GM21423 (cell line): Measurements from ENCODE around the gene FILIP1L.

Experiments used
- ATAC-seq: cut with Tn5 transposase; IDR thresholded peaks from one replicate; pipeline ENCODE4 v1.9.1; 2021; ENCODE audit warnings: mild to moderate bottlenecking, moderate library complexity; ENCODE audit not compliant: unreplicated experiment

Gene FILIP1L

DNA sequence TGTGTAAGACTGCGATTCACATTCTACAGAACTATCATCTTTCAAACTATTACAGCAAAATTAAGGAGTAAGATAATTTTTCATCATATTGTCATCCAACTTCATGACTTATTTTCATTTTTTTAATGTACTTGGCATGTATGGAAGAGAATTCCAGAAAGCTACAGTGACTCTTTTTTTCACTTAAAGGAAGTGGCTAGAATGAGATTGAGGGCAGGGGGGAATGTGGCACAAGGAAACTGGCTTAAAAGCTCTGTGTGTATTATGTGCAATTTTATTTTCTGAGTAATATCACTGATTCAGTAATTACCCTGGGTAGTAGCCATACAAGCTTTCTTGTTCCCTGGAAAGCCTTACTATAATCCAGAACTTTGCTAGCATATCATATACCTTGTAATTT lies 94.6 kb downstream of the FILIP1L start:
- no peak for ATAC-seq

DNA sequence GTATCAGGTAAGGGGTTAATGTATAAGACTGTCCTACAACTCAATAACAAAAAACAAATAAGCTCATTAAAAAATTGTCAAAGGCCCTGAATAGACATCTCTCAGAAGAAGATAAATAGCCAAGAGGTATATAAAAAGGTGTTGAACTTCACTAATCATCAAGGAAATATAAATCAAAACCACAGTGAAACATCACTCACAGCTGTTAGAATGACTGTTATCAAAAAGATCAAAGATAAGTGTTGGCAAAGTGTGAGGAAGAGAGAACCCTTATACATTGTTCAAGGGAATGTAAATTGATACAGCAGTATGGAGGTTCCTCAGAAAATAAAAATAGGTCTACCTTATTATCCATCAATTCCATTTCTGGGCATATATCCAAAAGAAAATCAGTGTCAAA lies 95.5 kb downstream of the FILIP1L start:
- no peak for ATAC-seq

DNA sequence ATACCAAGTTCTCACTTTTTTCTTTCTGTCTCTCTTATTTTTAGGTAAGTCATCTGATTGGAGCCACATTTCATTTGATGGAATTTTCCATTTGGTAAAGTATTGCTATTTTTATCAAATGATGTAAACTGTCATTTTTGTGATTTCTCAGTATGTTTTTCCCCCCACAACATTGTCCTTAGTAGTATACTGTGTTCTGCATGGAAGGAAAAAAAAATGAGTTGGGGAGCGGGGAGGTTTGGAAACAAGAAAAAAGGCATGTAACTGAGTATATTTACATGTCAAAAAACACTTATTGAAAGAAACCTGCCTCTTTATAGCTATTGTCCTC lies 104.2 kb downstream of the FILIP1L start:
- ATAC-seq = no peak

DNA sequence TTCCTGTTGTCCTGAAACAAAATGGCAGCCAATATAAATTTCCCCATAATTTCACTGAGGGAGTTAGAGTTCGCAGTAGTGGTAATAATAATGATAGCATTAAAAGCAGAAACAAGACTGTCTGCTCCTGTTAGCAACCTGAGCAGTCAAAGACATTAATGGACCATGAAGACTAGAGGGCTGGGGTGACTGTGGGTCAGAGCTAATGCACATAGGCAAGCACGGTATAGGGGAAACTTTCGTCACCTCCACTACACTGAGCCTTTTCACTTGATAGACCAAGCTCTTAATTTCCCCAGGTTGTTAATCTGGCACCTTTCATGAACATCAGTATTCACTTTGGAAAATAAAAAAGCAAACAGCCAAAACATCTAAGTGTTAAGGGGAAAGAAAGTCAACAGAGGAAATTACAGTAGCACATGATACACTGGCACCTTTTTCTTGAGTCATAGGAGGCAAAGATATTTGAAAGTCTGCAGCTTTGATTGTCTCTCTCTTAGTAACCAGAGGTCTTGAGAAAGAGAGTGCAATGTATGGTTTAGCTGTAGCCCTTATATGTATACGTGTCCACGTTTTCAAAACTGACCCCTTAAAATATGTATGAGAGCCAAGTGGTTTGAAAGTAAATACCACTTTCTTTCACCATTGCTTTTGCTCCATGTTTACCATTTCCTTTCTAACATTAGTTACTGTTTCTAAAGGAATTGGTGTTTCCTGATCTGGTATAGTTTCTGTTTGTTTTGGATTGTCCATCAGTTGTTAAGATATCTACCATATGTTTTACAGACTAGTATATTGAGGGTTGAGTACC lies 104.8 kb downstream of the FILIP1L start:
- ATAC-seq = no peak

DNA sequence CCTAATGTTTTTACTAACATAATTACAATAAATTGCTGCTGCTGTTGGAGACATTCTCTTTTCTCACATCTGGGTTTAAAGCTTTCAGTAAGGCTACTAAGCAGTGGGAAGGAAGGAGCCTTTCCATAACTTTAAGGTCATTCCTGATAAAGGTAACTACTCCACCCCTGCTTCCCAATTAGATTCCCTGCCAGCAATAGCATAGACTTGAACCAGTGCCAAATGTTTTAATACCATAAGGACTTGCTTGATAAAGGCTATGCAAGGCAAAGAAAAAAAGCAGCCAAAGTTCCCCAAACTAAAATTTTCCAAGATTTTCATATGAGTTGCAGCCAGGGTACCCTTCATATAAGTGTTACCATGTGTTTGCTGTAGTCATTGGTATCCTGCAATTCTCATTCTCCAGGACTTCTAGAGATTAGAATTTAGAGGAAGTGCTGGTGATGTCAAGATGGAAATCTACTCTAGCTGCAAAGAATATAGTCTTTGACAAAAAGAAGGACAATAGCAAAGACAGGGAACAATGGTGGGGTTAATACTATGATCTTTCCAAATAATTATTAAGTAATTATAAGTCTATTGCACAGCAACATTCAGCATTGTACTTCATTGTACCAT lies 106.1 kb downstream of the FILIP1L start:
- no peak for ATAC-seq

DNA sequence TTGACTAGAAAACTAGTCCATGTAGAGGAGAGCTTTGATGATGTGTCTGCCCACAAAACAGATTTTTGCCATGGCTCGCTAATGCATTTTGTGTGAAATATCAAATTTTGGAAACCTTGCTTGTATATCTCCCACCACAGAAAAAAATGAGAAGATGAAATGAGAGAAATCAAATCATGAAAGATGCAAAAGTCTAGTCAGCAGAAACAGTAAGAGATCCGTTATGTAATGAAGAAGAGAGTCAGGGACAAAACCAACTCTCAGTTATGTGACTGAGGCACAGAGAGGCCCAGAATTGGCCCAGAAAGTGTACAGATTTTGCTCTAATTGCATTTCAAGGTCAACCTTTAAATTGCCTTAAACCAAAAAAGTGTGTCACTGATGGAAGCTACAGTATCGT lies 107.0 kb downstream of the FILIP1L start:
- no peak for ATAC-seq

DNA sequence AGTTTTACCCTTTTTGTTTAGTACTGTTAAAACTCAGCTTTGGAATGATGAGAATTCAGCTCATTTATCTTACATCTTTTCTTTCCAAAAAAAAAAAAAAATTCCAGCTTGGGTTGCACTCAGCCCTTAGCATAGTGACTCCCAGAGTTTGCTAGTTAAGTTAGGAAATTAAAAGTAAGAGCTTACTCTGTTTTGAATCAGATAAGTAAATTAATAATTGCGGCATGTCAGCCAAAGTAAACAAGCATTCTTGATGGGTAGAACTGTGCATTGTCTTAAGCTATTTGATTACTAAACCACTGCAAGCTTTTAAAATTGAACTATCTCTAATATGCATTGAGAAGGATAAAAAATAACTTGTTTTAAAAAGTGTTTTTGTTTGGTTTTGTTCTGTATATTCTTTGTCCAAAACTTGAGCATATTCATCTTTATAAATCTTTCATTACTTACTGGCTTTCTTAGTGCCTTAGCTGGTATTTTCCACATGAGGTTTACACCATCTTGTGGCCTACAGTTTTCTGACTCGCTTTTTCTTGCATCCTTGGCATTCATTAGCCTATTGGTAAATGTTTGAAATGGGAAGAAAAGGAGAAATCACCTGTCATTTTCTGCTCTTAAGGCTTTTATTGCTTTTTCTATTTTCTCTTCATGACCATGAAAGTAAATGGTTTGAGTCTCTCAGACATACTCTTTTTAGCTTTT lies 107.6 kb downstream of the FILIP1L start:
- no peak for ATAC-seq

DNA sequence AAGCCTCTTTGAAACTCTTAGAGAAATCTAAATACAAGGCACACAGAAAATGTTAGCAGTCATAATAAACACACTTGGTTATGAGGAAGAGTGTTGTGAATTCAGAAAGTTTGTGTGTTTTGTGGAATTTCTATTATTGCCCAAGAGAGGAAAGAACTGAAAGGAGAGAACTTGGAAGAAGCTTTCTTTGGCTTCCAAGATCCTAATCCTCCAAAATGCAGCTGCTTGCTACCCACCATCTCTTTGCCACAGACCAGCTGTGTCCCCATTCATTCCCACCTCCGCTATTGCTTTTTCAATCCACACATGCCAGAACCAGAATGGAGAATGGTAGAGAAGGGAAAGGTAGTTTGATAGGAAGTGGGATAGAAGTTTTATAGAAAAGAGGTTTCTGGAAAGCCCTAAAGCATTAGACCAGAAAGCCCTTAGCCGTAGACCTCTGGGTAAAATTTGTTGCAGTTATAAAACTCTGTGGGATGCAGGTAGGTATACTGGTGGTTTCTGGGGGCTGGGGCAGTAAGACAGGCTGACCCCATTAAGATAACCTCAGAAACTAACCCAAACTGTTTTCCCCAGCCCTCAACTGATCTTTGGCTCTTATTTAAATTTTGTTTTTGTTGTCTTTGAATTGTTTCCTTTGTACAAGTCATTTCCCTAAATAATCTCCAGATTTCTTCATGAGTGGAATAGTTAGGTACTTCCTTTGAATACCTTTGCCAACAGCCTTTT lies 108.5 kb downstream of the FILIP1L start:
- ATAC-seq = no peak

DNA sequence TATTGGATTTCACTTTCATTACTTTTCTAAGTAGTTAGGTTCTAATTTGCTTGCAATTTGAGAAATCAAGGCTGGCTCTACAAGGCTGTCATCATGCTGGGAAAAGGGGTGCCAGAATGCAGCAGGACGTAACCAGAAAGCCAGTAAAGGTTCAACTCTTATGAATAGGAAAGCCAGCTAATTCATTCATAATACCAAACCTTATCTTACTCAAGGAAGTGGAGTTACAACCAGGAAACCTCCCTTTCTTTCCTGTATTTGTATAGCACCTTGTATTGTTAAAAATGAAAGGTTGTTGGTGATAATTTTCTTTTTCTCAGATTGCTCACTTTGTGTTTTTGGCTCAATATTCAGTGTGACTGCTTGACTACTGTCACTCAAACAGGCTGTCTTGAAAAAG lies 109.4 kb downstream of the FILIP1L start:
- no peak for ATAC-seq

DNA sequence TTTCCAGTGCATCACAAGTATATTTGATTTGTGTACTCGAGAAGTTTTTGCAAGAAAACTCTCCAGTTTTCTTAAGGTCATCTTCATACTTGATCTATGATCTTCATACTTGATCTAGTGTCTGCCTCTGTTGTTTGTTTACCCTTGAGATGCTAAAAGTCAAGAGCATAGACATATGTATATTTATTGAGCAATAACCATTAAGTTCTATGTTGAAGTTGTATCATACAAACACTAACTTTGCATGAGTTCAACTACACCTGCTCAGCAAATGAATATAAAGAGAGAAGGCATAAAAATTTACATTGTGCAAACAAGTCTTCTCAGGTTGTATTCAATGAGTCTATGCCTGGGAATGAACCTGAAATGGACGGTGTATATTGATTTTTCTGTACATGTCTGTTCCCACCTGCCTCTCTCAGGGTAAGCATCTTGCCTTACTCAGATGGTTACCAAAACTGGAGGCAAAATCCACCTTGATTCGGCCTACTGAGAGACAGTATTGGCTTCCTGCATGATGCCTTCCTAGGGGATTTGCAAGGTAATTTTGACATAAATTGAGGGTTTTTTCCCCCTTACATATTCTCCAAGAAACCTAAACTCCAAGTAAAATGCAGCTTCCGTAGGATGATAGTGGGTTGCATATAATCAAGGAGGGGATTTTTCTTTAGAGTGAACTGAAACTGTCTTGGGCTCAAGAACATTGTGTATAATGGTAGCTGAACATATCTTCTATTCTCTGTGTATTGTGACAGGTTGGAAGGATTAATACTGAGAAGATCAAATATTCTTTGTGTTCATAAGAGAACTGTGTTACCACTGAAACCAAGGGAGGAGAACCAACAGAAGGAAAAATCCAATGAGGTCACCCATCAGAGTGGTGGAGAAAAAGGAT lies 110.4 kb downstream of the FILIP1L start:
- no peak for ATAC-seq

DNA sequence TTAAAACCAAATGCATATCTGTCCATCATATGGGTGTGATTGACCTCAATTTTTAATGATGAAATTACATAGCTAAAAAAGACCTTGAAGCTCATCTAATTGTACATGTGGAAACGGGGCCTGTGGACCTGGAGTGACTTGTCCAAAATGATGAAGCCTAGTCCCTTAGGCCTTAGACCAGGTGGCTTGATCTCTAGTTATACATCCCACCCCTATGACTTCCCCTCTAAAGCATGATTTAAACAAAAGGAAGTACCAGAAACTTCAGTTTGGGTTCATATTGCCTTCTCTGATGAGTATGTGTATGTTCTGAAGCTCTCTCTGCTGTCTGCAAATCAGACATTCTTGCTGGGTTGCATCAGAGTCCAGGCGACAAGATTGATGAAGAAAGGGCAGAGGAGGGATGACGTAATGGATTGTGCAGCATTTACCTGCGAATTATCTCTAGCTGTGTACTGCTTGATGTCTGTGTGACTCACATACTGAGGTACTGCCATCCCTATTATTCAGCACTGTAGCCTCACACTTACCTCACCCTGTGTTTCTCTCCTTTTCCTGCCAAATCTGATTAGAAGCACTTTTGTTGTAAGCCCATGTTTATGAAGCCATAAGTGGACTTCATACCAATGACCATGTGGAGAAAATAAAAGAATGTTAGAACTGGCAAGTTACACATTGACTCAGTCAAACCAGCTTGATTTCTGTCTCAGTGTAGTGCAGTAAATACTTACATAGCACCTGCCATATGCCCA lies 111.5 kb downstream of the FILIP1L start:
- no peak for ATAC-seq

DNA sequence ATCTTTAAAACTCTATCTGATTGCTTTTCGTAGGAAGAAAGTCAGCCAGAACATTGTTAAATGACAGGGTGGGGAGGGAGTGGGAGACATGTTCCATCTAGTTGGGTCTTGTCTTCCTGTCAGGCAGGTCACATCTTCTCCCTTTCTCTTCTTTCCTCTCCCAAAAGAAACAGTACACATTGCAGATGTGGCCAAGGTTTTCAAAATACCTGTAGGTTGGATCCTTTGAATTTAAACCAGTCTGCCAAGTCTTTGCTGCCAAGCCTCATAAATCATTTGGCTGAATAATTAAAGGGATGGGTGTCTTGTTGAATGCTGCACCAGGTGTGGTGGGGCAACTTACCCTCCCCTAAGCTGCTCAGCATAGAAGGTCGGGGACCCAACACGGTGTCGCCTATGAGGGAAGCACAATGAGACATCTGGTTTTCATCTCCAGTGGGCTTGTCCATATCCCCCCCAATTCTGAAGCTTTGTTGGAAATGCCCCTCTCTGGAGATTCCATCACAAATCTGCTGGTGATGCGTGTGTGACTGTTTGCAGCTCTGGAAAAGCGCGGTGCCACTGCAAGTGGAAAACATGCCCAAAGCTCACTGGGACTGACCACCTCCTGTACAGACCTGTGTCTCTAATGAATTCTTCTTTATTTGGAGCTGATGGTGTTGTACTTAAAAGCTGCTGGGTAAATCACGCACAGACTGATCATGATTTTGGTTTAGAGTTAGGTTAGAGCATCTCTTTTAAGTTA lies 112.6 kb downstream of the FILIP1L start:
- no peak for ATAC-seq

DNA sequence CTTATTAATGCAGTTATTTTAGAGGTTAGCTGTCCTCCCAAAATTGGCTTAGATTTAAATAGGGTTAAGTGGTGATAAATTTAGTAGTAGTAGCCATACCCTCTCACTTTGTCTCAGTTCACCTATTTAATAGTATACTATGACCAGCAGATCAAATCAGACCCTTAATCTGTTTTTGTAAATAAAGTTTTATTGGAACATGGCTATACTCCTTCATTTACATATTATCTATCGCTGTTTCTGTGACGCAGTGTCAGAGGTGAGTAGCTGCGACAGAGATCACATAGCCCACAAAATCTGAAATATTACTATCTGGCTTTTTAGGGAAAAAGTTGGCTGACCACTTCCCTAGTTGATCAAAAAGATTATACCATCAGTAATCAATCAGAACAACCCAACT lies 113.2 kb downstream of the FILIP1L start:
- no peak for ATAC-seq

DNA sequence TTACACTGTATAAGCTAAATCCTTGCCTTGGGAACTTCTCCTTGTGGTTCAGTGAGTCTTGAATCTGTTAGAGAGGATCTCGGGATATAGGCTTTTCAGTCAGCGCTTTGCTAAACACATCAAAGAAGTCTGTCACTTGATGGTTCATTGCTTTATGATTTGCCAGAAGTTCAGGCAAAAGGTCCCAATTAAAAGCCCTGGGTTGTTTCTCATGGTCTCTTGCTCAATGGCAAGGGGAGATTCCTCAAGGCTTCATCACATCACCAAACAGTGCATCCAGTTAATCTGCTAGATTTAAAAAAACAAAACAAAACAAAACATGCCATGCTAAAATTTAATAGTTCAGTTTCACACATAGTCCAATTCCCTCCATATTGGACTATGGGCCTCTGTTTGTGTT lies 114.8 kb downstream of the FILIP1L start:
- ATAC-seq = no peak

DNA sequence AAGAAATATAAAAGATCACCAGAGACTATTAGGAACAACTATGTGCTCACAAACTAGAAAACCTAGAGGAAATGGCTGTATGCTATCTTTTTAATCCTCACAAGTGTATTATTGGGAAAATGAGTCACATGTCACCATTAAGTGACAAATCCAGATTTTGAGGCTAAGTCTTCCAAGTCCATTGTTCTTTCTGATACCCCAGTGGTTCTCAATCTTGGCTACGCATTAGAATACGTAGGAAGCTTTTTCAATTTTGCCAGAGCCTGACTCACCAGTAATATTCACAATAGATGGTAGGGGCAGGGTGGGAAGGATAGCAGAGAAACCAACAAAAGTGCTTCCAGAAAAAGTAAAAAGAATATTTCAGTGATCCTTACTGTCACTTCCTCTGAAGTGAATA lies 117.0 kb downstream of the FILIP1L start:
- ATAC-seq = no peak

DNA sequence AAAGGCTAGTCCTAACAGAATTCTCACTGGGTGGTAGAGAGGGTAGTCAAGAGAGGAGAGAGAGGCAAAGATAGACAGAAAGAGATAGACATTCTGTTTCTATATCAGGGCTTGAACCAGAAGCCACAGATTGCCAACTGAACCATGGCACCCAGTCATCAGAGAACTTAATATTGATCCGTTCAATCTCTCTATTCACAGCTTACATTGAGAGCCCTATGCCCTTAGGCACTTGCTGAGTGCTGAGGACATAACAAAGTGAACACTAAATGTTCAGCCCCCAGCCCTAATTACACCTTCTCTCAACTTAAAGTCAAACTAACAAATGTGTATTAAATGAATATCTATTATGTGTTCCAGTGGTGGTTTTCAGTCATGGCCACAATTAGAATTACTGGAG lies 124.1 kb downstream of the FILIP1L start:
- no peak for ATAC-seq

DNA sequence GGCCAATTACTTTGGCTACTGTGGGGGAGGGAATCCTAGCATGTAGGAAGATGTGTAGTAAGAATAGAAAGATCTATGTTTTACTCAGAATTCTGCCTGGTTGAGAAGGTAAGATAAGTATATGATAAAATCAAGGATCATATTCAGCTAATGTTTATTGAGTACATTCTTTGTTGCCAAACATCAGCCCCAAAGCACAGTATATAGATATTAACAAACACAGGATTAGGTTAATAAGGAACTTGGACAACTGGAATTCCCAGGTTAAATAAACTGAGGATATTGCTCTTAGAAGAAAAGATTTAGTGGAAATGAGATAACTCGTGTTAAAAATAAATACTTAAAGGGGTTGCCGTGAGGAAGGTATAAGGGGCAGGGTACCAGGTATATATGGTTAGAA lies 129.6 kb downstream of the FILIP1L start:
- no peak for ATAC-seq

DNA sequence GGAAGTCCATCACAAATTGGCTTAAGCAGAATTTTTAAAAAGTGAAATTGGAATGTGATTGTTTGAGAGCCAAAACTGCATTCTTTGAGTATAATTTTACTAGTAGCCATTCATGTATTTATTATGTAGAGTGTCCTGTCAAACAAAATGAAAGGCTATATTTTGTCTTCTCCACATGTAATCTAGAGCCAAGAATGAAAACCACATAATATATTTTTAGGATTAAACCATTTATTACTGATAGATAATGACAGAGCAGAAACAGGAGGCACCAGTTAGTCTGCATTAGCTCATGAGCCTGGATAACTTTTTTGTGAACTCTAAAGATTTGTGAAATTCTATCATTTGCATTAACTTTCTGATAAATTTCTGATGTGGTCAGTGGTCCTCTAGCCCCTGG lies 130.2 kb downstream of the FILIP1L start:
- no peak for ATAC-seq

DNA sequence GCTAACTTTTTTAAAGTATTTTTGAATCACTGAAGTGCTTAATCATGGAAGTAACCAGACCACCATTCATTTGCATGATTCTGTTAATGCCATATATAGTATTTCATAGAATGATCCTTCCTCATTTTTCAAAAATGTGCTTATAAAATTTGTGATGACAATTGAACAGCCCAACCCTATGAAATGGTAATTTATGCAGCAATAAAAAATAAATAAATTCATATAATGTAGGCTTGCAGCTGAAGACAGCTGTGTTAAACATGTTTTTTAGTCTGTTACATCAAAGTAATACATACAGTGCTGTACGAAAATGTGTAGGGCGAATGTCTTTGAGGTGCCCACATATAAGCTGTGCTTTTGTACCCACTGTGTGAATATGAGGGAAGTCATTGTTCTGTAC lies 131.7 kb downstream of the FILIP1L start:
- no peak for ATAC-seq
